NB4 (cell line): ENCODE measurements around the gene SAT1.

ENCODE experiments used
- CTCF ChIP-seq: IDR thresholded peaks from one replicate; pipeline ENCODE4 v1.5.1; 2012; ENCODE audit warnings: low read depth, low read length
- MYC ChIP-seq: IDR thresholded peaks from 2 replicates; pipeline ENCODE4 v1.6.1; 2011; ENCODE audit warnings: low read depth, low read length
- POLR2A ChIP-seq: IDR thresholded peaks from 2 replicates; pipeline ENCODE4 v1.6.1; 2011; ENCODE audit warnings: mild to moderate bottlenecking; ENCODE audit not compliant: insufficient read length; ENCODE audit errors: extremely low read depth
- TF ChIP-seq, protein P1 (sequence below): IDR thresholded peaks from 2 replicates; pipeline ENCODE4 v1.6.1; 2011; ENCODE audit warnings: low read depth, low read length

DNA sequence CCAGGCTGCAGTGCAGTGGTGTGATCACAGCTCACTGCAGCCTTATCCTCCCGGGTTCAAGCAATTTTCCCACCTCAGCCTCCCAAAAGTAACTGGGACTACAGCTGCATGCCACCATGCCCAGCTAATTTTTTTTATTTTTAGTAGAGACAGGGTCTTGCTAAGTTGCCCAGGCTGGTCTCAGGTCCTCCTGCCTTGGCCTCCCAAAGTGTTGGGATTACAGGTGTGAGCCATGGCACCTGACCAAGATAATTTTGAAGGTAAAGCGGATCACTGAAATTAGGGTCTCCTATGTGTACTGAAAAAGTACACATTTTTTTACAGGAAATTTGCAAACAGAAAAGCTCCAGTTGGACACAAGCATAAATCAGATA, 4.8 kb downstream of the SAT1 start:
- TF ChIP-seq CTCF (no peak), MYC (no peak), POLR2A (no peak)
- TF ChIP-seq, protein P1, sequence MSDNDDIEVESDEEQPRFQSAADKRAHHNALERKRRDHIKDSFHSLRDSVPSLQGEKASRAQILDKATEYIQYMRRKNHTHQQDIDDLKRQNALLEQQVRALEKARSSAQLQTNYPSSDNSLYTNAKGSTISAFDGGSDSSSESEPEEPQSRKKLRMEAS = no peak
